Thymus (tissue), 11 donors: ENCODE data around the gene LEUTX. TPM values are rescaled to one million over a fixed set of nuclear protein-coding genes. Genes with fewer than 3 reads are reported as not detected.

Experiments used
- DNase-seq, 9 donors: peaks; one replicate each; pipeline ENCODE4 v3.0.0-alpha.2; 2013; ENCODE audit warnings: low spot score in 9 of 9, low read depth in 6 of 9, missing footprints in 1 of 9
- H3K27ac ChIP-seq, 2 donors: one replicate each; pipeline ENCODE4 v1.5.1; 2013; ENCODE audit warnings: control low read depth in 1 of 2, low read depth in 1 of 2, low read length in 1 of 2, mild to moderate bottlenecking in 1 of 2, moderate library complexity in 1 of 2
- H3K27me3 ChIP-seq, 2 donors: one replicate each; pipeline ENCODE4 v1.5.1; 2013; ENCODE audit warnings: low read length in 1 of 2; ENCODE audit not compliant: control insufficient read depth in 2 of 2, insufficient read depth in 1 of 2
- H3K36me3 ChIP-seq, 2 donors: one replicate each; pipeline ENCODE4 v1.5.1; 2013; ENCODE audit warnings: low read length in 1 of 2, mild to moderate bottlenecking in 1 of 2, moderate library complexity in 1 of 2; ENCODE audit not compliant: control insufficient read depth in 2 of 2, insufficient read depth in 2 of 2
- H3K4me1 ChIP-seq, 2 donors: one replicate each; pipeline ENCODE4 v1.5.1; 2013; ENCODE audit warnings: low read length in 2 of 2; ENCODE audit not compliant: control insufficient read depth in 2 of 2, insufficient read depth in 2 of 2
- H3K4me3 ChIP-seq, 2 donors: one replicate each; pipeline ENCODE4 v1.5.1; 2013; ENCODE audit warnings: low read length in 2 of 2, control low read depth in 1 of 2, mild to moderate bottlenecking in 1 of 2
- H3K9me3 ChIP-seq, 2 donors: one replicate each; pipeline ENCODE4 v1.5.1; 2013; ENCODE audit warnings: low read length in 1 of 2, mild to moderate bottlenecking in 1 of 2; ENCODE audit not compliant: control insufficient read depth in 2 of 2, insufficient read depth in 1 of 2
- WGBS: extraction: QIAGEN DNeasy Blood & Tissue Kit; methylation state at CpG from one replicate; pipeline ENCODE4 v1.1.7; 2013; 5-methylcytosine and 5-hydroxymethylcytosine counted together
- polyA plus RNA-seq: library from polyadenylated mRNA; stranded (reverse); fragments of 200-250 nt; gene quantifications from one replicate; pipeline ENCODE4 v1.2.3, GENCODE V29; 2013
- total RNA-seq: library from RNA; stranded (reverse); fragments of 120-200 nt; gene quantifications from one replicate; pipeline ENCODE4 v1.2.4, GENCODE V29; 2013
- donor health status: healthy.

LEUTX gene
- total and polyA plus RNA-seq, 2 donors: 0.09 to 0.46 TPM

DNA sequence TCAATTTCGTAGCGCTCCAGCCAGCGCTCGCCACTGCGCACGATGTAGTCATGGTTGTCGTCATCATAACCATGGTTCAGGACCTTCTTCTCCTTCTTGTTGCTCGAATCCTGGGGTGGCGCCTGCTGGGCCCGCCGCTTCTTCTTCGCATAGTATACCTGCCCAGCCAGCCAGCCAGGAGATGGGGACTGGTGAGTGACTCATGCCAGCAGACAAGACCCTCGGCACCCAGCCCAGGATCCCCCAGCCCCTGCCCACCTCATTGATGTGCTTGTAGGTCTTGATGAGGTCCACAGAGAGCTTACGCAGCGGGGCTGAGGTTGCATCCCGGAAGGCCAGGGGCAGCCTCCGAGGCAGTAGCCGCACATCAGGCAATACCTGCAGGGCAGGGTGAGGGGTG is 51.8 kb downstream of the LEUTX start:
- Histone ChIP-seq H3K9me3 (peaks cover 0 to 5% of the 10 kb centered on the region in 2 donors), H3K27me3 (no peaks in the 10 kb centered on the region), H3K36me3 (peaks cover 60 to 66% of the 10 kb centered on the region in 2 donors), H3K4me1 (peaks cover 22 to 24% of the 10 kb centered on the region in 2 donors), H3K4me3 (no peak overlapping the region), H3K27ac (no peak overlapping the region)
- 98% methylated on average over 18 of the region's 18 CpGs for WGBS
- DNase-seq: no peak

DNA sequence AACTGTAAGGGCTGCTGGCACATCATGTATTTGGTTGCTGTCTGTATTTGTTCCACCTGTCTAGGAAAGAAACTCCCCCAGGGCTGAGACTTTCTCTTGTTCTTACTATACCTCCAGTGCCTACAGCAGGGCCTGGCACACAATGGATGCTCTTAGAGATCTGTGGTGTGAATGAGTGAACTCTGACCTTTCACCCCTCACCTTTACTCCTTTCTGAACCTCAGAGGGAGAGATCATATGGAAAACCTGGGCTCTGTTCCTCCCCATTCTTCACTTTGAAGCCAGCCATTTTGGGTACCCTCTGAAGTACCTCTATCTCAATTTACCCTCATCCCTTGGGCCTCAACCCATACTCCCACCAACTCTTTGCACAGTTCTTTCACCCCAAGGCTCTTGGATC is 52.2 kb downstream of the LEUTX start:
- no peak overlapping the region for H3K4me3 ChIP-seq
- peaks cover 22 to 24% of the 10 kb centered on the region in 2 donors for H3K4me1 ChIP-seq
- no peak overlapping the region for H3K27ac ChIP-seq
- H3K9me3 ChIP-seq: peaks cover 0 to 5% of the 10 kb centered on the region in 2 donors
- no peaks in the 10 kb centered on the region for H3K27me3 ChIP-seq
- peaks cover 55 to 65% of the 10 kb centered on the region in 2 donors for H3K36me3 ChIP-seq
- no peak for DNase-seq

DNA sequence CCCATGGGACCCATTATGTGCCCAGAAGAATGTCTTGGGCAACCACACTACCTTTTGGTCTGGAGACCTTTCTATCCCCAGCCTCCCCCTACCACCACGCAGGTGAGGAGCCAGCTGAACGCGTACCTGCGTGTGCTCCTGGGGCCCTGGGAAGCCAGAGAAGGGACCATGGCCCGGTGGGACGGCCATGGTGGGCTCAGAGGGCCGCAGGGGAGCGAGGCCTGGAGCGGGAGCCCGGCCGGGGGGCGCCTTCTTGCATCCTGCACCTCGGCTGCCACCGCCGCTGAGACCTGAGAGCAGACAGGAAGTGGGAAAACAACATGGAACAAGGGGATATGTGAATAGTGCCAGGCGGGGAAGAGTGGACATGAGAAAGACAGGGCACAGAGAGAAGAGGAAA is 53.0 kb downstream of the LEUTX start:
- no peak overlapping the region for H3K4me3 ChIP-seq
- no peak overlapping the region for H3K27ac ChIP-seq
- no peak for DNase-seq
- H3K27me3 ChIP-seq: no peaks in the 10 kb centered on the region
- H3K9me3 ChIP-seq: peaks cover 0 to 5% of the 10 kb centered on the region in 2 donors
- peaks cover 22 to 24% of the 10 kb centered on the region in 2 donors for H3K4me1 ChIP-seq
- peaks cover 53 to 66% of the 10 kb centered on the region in 2 donors for H3K36me3 ChIP-seq
- 97% methylated on average over 16 of the region's 16 CpGs for WGBS

DNA sequence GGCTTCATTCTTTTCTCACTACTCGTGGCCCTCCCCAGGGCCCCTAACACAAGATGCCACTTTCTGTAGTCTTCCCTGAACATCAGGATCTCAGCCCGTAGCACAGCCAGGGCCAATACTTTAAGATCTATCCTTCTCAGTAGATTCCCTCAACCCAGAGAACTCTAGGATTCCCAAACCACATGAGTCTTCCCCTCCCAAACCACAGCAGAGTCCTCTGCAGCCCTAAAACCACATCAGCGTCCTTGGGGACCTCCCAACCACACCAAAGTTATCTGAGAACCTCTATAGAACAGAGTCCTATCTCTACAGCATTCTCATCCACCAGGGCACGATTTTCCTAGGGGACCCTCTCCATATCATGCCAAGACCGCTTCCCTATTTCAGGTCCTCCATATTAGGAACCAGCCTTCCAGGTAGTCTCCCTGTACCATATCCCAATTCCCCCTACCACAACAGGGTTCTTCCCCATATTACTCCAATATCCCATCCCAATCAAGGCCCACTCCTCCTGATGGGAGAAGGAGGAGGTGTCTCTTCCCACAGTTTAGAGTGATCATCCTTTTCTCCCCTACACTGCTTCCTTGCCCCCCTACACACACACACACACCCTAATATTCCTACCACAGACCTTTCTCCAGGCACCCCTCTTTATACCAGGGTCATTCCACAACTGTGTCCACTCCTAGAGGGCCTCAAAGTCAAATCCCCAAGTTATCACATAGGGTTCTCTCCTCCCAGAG is 53.9 kb downstream of the LEUTX start:
- H3K36me3 ChIP-seq: peaks cover 52 to 68% of the 10 kb centered on the region in 2 donors
- DNase-seq: peak in 1 of 9 donors; percentile 26
- H3K4me1 ChIP-seq: peaks cover 22 to 24% of the 10 kb centered on the region in 2 donors
- peak overlapping the region; percentile 96 to 99 for H3K4me3 ChIP-seq
- 35% methylated on average over 5 of the region's 5 CpGs for WGBS
- H3K9me3 ChIP-seq: peaks cover 0 to 5% of the 10 kb centered on the region in 2 donors
- H3K27ac ChIP-seq: peak overlapping the region; percentile 43 to 46
- no peaks in the 10 kb centered on the region for H3K27me3 ChIP-seq

DNA sequence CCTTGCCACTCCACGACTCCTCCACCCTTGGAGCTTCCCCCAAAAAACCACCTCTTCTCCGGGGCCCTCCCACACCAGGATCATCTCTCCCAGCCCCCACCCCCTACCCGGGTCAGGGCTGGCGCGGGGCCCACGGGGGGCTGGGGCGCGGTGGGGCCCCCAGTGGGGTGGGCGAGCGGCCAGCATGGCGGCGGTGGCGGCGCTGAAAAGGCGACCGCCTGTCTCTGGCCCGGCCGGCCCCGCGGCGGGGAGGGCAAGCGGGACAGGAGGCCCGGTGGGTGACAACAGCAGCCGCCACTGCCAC is 54.5 kb downstream of the LEUTX start:
- Histone ChIP-seq H3K27me3 (no peaks in the 10 kb centered on the region), H3K36me3 (peaks cover 52 to 68% of the 10 kb centered on the region in 2 donors), H3K9me3 (peaks cover 0 to 5% of the 10 kb centered on the region in 2 donors), H3K27ac (peak overlapping the region; percentile 68 to 89), H3K4me1 (peaks cover 22 to 24% of the 10 kb centered on the region in 2 donors), H3K4me3 (peak overlapping the region; percentile 96 to 99)
- WGBS: 2% methylated on average over 24 of the region's 24 CpGs
- DNase-seq: no peak

DNA sequence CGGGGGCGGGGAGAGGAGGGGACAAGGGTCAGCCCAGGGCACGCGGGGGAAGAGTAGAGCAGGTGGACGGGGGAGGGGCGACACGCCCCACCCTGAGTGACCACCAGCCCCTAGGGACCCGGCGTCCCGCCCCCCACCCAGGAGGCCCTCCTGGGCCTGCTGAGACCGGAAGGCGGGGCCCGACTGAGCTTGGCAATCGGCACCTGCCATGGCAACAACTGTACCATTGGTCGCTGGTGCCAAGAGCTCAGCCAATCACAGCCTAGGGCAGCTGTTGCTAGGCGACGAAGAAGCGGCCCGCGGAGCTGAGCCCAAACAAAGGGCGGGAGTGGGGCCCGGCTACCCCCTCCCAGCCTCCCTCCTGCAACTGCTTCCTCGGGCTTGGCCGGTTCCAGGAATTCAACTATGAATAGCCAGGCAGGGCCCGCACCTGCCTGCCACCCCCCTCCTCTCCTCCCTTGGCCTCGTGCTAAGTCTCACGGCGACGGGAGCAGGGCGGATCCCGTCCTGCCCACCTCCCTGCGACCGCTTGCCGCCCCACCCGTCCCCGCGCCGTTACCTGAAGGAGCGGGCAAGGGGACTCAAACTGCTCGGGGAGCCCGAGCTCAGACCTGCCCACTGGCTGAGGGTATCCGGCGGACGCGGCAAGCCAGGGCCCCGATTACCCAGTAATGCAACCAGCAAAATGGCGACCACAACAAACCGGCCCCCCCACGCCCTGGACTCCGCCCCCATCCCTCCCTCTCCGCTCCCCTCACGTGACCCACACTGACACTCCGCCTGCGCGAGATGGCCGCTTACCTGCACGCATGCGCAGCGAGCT is 55.0 kb downstream of the LEUTX start, which contains the start of gene DYRK1B:
DYRK1B (minus strand) TSS at position 699 of the 823 bp plus-strand sequence. CDS start 2,295 bp downstream, outside the sequence.
- Histone ChIP-seq H3K9me3 (peaks cover 0 to 5% of the 10 kb centered on the region in 2 donors), H3K4me1 (peaks cover 22 to 24% of the 10 kb centered on the region in 2 donors), H3K27ac (peak within 1 kb of the TSS; percentile 84 to 89), H3K36me3 (peaks cover 53 to 66% of the 10 kb centered on the region in 2 donors), H3K27me3 (no peaks in the 10 kb centered on the region), H3K4me3 (peak within 1 kb of the TSS; percentile 96 to 99)
- WGBS: under 1% methylated on average over 59 of the region's 59 CpGs
- DNase-seq: peak; percentile 93 to 98 (median 96)

DNA sequence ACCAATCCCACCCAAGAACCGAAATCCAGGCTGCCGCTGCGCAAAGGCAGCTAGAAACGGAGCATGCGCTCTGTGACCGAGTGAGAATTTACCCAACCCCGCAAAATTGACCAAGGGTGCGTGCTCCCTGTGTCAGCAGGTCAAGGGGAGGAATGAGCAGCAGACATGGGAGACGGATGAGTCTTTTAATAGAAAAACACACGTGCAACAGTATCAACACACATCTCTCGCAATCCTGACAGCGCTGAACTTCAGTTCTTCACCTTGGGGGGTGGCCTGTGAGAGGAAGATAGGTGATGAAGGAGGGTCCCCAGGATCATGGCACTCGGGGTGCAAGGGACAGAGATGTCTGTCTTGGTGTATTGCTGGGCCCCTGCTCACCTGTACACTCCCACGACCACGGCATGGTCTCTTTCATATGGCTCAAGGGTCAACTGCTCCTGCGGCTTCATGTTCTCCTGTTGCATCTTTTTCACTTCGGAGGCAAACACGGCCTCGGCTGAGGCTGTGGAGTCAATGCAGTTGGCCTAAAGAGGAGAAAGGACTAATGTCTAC is 55.7 kb downstream of the LEUTX start:
- Histone ChIP-seq H3K36me3 (peaks cover 53 to 67% of the 10 kb centered on the region in 2 donors), H3K4me1 (peaks cover 22 to 24% of the 10 kb centered on the region in 2 donors), H3K27ac (peak overlapping the region; percentile 32 to 67), H3K27me3 (no peaks in the 10 kb centered on the region), H3K9me3 (peaks cover 0 to 5% of the 10 kb centered on the region in 2 donors), H3K4me3 (peak overlapping the region in 1 of 2 donors; percentile 99)
- DNase-seq: no peak
- WGBS: 51% methylated on average over 19 of the region's 19 CpGs
